Stimulated activated CD4-positive, alpha-beta T cell treated with anti-CD3 and anti-CD28 coated beads, Interleukin-1b, Interleukin-23, amount 100 ng/mL, for 4 hours (primary cell): Measurements from ENCODE around the gene VPS18.

Experiments used
- DNase-seq, 2 donors: peaks; one replicate each; pipeline ENCODE4 v3.0.0-alpha.2; 2020; ENCODE audit warnings: low read depth in 2 of 2

The VPS18 gene

DNA sequence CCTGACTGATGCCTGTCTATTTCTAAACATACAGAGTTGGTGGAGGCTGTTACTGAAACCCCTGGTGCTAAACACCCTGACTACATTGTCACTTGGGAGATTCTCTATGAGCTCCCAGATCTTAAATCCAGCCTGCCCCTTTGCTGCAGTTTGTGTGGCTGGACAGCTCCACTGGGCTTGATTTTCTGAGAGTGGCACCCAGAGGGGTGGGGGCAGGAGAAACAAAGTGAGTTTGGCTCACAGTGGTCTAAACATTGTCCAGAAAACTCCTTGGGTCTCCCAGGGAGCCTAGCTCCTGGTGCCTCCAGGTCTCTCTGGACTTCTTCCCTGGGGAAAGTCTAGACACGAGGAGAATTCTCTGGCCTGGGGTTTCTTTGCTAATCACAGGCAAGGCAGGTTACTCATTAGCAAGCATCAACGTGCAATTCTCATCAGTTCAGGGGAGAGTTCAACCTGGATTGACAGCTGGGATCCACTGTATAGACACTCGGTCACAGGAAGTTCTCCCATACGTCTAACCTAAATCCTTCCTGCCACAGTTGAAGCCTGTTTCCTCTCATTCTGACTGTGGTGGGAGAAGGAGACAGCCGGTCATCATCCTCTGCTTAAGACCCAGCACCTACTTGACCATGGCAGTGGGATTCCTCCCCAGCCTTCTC lies 27.8 kb downstream of the VPS18 start:
- no peak for DNase-seq

DNA sequence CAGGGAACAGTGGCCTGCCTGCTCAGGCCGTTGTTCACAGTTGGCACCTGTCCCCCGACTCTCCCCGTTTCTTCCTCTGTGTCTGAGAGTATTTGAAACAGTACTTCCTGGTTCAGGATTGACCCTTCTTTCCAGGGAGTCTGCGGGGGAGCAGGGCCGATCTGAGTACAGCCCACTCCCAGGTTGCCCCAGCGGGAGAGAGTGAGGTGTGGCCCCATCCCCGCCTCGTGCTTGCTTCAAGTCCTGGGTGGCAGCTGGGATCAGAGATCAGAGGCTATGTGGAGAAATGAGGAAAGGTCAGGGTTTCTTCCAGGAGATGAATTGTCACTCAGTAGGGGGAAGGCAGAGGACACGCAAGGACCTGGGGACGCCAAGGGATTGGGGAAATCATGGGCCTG lies 28.4 kb downstream of the VPS18 start:
- DNase-seq, result no peak

DNA sequence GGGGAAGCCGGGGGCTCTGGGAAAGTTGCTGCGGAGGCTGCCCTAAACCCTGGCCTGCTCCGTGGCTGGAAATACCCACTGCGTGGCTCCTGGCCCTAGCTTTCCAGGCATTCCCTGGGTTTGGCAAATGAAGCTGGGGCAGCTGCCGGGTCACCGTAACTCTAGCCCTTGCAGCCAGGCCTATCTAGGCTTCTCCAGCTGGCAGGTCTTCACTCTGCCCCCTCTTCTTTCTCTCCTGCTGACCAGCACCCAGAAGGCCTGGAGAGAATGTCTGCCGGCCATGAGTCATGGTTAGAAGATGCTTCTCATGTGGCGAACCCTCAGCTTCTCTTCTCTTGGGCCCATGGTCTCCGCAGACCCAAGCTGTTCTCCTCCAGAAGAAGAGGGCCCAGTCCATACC lies 29.3 kb downstream of the VPS18 start:
- DNase-seq, result no peak

DNA sequence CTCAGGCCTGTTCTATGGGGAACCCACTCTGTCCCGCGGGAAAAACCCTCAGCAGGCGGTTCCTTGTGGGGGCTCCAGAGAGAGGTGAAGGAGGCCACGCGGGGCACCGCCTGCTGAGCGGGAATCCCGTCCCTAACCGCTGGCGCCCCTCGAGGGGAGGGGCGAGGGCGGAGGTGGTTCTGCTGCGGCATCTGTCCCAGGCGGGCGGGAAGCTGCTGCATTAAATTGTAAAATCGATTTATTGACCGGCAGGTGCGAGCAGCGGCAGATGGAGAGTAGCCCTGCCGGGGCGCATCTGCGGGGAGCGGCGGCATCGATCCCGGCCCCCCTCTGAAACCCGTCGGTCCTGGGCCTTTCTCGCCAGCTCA lies 31.2 kb downstream of the VPS18 start:
- no peak for DNase-seq

DNA sequence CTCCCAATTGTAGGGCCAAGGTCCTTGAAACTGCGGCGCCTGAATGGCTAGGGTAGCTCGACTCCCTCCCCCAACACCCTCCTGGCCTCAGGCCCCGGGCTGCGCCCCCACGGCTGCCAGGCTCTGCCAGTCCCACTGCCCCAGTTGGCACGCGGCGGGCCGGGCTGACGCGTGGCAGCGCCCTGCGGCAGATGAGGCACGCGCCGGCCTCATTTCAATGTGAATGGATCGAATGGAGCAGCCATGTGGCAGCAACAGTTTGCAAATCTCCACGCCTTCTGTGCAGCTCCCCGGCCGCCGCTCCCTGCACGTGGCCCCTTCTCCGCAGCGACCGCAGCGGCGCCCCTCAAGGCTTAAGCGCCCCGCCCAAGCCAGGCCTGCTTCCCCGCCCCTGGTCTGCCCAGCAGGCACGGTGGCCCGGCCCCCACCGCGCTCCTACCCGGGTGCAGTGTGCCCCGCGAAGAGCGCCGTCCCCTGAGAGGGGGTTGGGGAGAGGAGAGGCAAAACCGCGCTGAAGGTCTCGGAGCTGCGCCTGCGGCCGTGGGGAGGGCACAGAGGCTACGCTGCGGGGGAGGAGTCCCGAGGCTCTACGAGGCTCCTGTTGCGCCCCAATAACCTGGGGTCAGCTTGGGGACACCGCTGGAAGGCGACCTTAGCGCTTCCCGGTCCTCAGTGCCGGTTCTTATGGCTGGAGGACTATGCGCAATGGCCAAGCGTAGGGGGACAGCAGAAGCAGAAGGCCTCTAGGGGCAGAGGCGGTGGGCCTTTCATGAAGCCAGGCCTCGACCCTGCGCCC lies 31.8 kb downstream of the VPS18 start:
- no peak for DNase-seq

DNA sequence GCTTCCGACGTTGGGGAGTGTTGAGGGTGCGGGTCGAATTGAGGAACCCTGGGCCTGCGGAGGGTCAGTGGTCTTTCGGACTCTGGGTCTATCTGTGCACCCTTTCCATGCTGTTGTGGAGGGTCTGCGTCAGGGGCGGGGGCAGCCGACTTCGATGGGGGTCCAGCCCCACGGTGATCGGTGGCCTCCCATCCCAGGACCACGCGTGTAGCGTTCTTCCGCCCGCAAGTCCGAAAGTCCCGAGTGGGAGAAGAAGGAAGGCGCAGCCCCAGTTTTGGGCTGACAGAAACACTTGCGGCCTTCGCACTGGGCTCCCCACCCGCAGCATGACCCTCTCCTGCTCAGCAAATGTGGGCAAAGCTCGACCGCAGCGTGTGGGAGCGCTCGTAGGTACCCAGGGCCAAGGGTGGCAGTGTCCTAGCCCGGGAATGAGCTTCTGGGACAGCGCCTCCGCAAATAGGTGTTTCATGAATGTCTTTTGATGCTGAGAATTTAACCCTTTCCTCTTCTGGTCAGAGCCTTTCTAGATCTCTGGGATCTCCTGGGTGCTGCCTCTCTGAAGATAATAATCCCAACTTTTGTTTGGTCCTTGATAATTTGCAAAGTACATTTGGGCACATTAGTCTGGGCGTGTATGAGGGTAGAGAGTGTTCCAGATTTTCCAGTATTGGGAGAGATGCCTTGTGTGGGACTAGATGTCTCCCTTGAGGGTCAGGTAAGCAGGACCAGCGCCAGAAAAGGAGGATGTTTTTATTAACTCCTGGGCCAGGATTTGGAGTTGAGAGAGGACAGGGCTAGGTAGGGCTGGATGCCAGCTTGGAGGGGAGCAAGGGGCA lies 32.6 kb downstream of the VPS18 start:
- DNase-seq, result no peak

DNA sequence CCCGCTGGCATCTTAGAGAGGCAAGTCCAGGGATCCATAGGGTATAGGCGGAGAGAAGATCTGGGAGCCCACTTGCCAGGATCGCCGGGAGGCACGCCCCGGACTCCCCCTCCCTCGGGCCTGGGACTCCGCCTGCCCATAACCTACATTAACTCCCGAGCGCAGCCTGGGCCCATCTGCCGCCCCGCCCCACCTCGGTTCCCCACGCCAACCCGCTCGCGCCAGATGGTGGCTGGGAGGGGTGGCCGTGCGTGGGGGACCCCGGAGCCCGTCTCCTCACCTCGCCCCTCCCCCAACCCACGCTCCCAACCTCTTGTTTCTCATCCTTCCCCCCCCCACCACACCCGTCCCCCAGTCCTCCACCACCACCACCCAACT lies 33.2 kb downstream of the VPS18 start:
- DNase-seq, result no peak

DNA sequence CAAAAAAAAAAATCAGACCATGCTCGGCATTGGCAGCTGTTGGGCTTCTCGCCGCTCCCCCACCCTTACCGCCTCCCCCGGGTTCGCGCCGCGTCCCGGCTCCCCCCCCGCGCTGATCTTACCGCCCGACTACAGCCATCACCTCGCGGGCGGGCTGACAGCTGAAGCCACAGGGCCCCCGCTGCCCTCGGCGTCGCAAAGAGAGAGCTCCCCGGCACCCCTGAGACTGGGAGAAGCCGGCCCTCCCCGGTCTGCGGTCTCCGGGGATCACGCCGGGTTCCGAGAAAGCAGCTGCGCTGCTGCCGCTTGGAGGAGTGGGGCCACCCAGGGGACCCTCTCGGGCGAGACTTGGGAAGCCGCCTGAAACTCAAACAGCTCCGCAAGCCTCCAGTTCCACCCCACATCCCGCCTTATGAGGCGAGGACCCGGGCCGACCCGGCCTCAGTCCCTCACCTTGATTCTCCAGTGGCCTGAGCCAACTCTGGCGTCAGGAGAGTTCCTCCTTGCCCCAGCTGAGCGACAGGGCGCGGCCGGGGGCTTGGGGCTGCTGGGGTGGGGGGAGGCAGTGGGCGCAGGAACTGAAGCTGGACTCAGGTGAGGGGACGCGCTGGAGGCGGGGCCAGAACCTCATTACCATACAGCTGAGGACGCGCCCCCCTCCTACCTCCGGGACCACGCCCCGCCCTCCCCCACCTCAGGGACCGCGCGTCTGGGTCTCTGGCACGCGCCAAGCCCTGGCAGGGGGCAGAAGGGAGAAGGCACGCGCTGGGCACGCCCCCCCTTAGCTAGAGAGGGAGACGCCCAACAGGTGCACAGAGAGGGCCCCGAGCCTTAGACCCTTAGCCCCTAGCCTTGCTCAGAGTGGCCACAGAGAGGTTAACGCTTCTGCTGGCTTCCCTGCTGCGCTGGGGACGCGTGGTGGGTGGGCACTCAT lies 33.9 kb downstream of the VPS18 start:
- no peak for DNase-seq

DNA sequence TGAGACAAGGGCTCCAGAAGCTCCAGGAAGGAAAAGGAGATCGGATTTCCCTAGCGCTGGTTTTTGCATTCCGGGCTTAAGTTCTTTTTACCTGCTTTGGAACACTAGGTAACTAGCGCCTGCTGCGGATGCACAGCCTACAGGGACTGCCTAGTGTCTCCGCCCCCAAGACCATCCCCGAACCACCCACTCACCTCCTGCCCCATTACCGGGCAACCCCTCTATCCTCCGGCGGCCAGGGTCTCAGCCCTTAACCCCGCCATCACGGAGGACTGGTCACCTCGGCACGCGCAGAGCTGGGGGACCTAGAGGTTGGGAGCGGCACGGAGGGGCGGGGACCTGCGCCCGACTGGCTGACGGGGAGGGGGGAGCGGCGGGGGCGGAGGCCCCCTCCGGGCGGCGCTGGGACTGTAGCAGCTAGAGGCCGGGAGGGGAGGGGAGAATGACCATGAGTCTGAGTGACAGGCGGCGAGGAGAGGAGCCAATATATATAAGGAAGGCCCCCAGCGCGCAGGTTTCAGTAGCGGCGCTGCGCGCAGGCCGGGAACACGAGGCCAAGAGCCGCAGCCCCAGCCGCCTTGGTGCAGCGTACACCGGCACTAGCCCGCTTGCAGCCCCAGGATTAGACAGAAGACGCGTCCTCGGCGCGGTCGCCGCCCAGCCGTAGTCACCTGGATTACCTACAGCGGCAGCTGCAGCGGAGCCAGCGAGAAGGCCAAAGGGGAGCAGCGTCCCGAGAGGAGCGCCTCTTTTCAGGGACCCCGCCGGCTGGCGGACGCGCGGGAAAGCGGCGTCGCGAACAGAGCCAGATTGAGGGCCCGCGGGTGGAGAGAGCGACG lies 34.8 kb downstream of the VPS18 start, which contains the start of gene DLL4:
Gene DLL4, plus strand, starts transcription at position 520 of the 839 bp plus-strand sequence. CDS start 329 bp downstream, outside the sequence.
- peak in 1 of 2 donors; percentile 32 for DNase-seq

DNA sequence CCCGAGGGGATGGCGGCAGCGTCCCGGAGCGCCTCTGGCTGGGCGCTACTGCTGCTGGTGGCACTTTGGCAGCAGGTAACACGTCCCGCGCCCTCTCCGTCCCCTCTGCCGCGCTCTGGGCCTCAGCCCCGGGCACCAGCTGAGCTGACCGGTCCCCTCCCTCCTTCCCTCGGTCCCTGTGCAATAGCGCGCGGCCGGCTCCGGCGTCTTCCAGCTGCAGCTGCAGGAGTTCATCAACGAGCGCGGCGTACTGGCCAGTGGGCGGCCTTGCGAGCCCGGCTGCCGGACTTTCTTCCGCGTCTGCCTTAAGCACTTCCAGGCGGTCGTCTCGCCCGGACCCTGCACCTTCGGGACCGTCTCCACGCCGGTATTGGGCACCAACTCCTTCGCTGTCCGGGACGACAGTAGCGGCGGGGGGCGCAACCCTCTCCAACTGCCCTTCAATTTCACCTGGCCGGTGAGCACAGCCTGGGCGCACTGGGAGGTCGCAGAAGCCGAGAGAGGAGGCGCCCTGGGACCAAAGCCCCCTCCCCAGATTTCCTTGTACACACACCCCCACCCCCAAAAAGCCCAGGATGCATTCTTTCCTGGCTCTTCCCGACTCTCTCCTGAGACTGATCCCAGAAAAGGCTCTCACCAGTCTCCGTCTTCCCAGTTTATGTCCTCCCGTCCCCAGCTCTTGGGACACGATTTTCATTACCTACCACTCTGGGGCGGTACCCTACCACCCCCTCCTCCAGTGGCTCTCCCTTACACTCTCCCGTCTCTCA lies 35.6 kb downstream of the VPS18 start:
- no peak for DNase-seq

DNA sequence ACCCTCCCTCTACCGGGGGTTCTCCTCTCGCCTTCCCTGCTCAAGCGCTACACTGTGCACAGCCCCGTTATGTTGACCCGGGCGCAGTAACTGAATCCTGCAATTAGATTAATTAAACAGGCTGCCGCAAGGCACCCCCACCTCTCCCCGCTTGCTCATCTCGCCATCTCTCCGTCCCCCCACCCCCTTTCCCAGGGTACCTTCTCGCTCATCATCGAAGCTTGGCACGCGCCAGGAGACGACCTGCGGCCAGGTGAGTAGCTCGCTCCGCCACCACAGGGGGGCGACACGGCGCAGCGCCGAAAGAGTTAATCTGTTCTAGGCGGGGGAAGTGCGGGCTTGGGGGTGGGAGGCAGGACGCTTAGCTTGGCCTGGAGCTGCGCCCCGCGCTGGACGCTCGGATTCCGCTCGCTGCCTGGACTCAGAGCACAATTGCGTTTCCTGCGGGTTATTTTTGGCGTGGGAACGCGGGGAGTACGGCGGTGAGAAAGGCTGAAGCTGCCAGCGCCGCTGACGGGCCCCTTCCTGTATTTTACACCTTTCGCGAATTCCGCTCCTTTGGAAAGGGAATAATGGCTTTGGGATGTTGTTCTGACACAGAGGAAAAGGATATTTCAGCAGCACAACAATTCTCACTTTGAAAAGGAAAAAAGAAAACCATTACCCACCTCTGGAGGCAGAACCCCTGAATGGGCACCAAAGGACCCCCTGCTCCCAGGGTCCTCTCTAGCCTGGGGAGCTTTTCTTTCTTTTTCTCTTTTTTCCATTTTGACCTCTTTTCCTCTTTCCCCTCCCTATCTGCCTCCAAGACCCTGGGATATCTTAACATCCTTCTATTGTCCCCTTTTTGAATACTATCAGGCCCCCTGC lies 36.4 kb downstream of the VPS18 start:
- peak in 1 of 2 donors; percentile 55 for DNase-seq

DNA sequence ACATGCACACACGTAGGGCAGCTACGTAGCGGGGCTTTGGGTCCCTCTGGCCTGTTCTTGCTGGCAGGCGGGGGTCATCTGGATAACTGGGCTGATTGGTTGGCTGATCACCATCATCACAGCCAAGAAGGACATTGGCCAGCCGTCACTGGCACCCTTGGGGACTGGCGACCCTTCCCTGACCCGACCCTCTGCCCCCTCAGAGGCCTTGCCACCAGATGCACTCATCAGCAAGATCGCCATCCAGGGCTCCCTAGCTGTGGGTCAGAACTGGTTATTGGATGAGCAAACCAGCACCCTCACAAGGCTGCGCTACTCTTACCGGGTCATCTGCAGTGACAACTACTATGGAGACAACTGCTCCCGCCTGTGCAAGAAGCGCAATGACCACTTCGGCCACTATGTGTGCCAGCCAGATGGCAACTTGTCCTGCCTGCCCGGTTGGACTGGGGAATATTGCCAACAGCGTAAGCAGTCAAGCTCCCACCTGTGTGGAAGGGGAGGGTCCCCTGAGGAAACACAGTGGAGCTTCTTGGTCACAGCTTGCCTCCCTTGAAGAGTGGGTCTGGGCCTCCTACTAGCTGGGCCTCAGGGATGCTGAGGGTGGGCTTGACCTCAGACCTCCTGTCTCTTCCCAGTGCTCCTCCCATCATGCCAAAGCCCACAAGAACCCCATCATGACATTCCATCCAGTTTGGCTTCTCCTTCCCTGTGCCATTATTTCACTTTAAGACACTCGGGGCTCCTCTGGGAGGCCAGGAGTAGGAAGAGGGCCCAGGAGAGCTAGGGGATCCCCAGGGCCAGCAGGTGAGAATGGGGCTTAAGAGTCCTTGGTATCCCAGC lies 37.3 kb downstream of the VPS18 start:
- no peak for DNase-seq

DNA sequence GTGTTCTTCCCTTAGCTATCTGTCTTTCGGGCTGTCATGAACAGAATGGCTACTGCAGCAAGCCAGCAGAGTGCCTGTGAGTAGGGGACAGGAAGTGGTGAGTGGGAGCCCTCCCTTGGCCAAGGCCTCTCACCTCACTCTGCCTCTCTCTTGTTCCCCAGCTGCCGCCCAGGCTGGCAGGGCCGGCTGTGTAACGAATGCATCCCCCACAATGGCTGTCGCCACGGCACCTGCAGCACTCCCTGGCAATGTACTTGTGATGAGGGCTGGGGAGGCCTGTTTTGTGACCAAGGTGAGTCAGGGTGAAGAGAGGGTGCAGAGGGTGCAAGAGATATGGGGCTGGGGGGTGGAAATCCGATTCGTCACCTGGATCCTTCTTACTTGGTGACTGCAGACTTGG lies 37.9 kb downstream of the VPS18 start:
- no peak for DNase-seq

DNA sequence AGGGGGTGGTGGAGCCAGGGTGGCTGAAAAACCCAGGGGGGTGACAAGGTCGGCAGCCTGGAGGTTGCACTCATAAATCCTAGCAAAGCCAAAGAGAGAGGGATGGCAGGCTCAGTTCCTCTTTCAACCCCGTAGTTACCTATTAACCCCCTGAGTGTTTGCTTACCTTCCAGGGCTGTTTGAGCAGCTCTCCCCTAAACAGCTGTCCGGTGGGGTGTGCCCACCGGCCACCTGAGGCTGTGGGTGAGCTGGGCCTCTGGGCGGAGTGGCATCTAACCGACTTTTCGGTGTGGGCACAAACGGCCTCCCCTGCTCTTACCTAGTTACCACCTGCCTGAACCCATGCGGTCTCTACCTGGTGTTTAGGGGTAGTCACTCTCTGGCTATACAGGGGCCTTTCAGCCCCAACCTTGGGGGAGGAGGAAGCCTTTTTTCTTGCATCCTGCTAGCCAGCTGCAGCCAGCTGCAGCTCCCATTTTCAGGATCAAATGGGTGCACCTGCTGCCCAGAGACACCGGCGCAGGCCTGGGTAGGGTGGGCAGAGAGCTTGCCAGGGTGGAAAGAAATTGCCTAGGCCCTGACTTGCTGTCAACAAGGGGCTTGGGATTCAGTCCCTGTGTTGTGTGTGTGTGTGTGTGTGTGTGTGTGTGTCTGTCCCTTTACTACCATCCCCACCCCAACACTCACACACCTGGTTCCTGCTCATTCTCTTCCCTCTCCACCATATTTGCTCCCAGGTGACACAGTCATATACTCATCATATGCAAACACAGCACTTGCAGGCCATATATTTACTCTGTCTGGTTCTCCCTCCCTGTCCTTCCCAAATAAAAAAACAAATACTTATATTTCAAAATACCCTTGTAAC lies 38.6 kb downstream of the VPS18 start:
- no peak for DNase-seq

DNA sequence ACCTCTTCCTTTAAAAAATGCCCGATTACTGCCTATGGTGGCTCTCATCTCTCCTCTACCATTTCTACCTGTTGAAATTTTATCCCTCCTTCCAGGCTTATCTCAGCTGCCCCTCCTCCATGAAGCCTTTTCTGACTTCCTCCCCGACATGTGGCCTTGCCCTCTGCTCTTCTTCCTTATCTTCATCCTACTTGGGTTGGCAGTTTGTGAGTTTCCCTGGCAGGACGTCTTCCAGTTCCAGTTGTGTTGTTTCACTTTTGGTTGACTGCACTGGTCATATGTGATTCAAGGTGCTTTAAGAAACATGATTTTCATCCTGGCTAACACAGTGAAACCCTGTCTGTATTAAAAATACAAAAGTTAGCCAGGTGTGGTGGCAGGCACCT lies 39.3 kb downstream of the VPS18 start:
- no peak for DNase-seq

DNA sequence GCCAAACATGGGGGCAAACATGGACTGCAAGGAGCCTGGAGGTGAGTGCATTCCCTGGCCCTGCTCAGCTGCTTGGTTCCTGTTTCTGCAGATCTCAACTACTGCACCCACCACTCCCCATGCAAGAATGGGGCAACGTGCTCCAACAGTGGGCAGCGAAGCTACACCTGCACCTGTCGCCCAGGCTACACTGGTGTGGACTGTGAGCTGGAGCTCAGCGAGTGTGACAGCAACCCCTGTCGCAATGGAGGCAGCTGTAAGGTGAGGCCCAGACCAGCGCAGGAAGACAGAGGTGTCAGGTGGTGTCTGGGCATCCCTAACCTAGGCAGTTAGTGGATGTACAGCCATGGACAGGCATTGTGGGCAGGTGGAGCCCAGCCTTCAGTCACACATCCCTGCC lies 40.2 kb downstream of the VPS18 start:
- no peak for DNase-seq

DNA sequence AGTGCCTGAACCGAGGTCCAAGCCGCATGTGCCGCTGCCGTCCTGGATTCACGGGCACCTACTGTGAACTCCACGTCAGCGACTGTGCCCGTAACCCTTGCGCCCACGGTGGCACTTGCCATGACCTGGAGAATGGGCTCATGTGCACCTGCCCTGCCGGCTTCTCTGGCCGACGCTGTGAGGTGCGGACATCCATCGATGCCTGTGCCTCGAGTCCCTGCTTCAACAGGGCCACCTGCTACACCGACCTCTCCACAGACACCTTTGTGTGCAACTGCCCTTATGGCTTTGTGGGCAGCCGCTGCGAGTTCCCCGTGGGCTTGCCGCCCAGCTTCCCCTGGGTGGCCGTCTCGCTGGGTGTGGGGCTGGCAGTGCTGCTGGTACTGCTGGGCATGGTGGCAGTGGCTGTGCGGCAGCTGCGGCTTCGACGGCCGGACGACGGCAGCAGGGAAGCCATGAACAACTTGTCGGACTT lies 42.0 kb downstream of the VPS18 start:
- no peak for DNase-seq
